Colon (tissue), 2 donors: ENCODE results near the gene NRXN3.
"Not testable (repeated sequence)": the region's sequence is repeated elsewhere in the genome, so short reads cannot be mapped to it uniquely, and the experiment has no call there.

Source experiments
- FAIRE-seq: peaks from 2 replicates; lab custom pipeline; 2012; peaks lifted over from hg19 to GRCh38; lab: Jason Lieb, UNC
- donor health status: control.
- donor health status: control.

The NRXN3 gene

DNA sequence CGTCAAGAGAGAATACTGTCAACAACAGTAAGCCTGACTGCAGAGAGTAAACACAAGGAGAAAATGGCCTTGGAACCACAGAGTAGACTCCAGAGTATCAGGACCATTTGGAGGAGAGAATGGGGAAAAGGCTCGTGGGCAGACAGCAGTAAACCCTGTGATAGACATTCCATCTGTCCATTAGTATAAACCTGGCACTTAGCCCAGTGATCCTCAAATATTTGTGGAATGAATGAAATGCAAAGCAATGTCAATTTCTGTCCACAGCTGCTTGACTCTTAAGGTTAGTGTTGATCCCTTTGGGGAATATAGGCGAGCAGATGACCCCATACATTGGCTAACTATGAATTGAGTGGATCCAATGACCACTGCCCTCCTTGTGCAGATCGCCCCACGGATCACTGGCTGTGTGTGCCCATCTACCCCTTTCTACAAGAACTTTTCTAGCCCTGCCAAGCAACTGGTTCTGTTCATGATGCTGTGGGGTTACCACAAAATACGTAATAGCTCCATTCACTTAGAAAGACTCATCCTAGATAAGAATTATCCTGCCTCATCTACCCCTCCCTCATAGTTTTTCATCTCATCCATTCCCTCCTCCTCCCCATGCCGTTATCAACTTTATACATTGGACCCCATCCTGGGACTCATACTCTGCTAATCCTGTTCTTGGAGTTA, 846.8 kb downstream of the NRXN3 start:
- FAIRE-seq, result no peak

- no peak for FAIRE-seq
These were observed 847.4 kb downstream of the NRXN3 start for GRCh38 chr14:79017561-79017960.

DNA sequence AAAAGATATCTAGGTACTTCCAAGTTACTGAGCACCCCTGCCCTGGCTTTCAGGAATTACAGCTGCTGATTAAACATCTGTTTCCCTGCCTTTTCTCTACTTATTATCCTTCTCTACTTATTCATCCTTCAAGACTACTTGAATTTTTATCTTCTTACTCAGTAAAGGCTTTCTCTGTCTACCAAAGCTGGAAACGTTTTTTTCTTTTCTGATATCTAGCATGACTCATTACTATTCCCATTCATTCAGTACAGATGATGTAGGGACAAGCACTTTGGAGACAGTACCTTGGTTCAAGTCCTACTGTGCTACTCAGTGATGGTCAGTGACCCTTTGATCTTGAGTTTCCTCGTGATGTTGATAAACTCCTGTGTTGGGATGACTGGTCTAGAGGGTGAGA, 848.7 kb downstream of the NRXN3 start:
- FAIRE-seq, result no peak

DNA sequence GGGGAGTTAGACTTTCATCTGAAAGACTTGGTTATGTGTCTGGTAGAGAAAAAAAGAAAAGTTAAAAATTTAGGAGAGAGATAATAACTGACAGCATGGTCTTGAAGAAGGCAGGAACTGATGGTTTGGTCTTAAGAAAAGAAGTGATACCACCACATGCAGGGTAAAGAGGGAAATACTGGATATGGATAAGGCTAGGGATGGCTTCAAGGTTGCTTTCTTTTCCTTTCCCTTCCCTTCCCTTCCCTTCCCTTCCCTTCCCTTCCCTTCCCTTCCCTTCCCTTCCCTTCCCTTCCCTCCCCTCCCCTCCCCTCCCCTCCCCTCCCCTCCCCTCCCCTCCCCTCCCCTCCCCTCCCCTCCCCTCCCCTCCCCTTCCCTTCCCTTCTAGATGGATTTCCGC, 849.7 kb downstream of the NRXN3 start:
- FAIRE-seq, result not testable (repeated sequence)

- FAIRE-seq, result no peak
These were observed 851.6 kb downstream of the NRXN3 start for GRCh38 chr14:79021766-79022165.

- no peak for FAIRE-seq
These were observed 857.0 kb downstream of the NRXN3 start for GRCh38 chr14:79027138-79027537.

DNA sequence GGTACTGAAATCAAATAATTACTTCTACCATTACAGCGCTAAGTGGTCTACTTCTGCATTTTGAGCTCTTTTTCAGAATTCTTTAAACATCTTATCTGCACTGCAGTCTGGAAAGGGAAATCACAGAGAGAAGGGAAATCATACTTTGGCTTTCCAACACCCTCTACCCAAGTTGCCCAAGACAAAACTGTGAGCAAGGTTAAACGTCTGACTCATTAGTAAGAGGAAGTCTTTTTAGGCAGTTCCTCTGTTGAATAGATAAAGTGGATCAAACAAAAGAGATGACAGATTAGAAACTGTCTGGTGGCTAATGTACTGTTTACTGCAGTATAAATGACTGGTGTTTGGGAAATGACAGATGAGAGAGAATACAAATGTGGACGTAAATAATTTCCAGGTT, 858.1 kb downstream of the NRXN3 start:
- no peak for FAIRE-seq

- FAIRE-seq, result no peak
These were observed 866.3 kb downstream of the NRXN3 start for GRCh38 chr14:79036441-79036840.

DNA sequence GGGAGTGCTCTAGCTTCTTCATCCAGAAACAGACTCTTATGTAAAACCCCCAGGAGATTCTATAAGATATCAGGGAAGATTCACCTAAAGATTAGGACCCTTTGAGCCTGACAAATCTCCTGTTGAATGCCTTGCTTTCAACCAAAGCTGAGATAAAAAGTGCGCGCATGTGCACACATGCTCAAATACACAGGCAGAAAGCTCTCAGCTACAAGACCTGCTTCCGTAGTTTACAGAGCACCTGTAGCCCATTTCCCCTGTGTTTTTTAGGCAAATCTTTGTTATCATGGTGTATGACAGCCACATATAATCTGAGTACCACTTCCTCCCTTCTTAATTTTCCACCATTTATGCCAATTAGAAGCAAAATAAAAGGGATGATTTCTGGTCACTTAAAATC, 866.9 kb downstream of the NRXN3 start:
- no peak for FAIRE-seq

DNA sequence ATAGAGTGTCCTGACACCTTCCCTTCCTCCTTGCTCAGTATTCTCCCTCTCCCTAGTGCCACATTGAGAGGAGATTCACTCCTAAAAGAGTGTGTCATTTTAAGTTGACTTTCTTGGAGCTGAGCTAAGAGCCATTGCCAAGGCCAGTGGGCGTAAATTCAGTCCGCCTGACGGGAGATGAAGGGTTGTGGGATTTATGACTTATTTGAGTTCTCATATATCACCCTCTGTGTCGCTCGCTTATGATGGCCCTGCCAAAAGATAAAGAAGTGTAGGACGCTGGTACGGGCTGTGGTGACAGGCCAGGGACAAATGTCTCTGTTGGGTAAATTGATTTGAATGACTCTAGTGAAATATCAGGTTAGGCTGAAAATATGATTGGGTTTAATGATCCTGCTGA, 867.4 kb downstream of the NRXN3 start:
- FAIRE-seq, result no peak

DNA sequence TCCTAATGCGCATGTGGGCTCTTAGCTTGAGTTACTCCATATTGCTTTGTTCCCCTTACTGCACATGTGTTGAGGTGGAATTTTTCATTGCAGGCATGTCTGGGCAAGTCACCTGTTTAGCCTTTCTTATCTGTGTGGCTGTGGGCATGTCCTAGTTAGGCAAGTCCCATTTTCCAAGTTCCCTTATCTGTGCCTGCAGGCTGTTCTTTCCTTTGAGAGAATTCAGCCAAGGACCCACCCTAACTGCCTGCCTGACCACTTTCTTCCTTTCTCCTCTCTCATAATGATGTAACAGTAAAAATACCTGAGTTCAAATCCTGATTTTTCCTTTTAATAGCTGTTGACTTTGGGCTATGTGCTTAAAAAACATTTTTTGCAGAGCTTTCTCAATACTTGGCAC, 870.6 kb downstream of the NRXN3 start:
- no peak for FAIRE-seq

DNA sequence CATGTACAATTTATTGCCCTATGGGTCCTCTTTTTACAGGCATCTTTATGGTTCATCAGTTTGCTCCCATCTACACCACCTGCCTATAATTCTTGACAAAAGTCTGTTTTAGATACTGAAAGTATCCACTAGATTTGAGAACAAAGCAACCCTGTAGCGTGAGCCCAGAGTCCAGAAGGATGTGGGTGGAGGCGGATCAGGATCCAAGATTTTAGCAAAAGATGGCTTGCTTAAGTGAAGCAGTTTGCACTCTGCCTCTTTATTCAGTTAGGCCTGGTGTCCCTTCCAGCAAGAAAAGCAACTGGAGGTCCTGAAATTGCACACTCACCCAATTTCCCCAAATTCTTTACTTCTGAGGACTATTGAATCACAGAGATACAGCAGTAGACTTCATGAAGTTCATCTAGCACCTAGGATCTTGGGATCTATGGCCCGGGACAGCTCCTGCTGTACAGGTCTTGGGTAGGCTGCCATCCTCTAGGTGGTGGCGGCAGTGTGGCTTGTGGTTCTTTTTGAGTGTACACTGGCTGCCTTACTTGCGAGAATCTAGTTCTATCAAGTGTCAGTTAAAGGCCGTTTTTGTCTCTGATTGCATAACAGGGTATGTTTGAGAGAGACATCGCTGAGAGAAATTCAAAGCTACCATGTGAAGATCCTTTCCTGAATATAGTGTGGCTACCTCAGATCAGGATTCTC, 873.2 kb downstream of the NRXN3 start:
- FAIRE-seq, result no peak

DNA sequence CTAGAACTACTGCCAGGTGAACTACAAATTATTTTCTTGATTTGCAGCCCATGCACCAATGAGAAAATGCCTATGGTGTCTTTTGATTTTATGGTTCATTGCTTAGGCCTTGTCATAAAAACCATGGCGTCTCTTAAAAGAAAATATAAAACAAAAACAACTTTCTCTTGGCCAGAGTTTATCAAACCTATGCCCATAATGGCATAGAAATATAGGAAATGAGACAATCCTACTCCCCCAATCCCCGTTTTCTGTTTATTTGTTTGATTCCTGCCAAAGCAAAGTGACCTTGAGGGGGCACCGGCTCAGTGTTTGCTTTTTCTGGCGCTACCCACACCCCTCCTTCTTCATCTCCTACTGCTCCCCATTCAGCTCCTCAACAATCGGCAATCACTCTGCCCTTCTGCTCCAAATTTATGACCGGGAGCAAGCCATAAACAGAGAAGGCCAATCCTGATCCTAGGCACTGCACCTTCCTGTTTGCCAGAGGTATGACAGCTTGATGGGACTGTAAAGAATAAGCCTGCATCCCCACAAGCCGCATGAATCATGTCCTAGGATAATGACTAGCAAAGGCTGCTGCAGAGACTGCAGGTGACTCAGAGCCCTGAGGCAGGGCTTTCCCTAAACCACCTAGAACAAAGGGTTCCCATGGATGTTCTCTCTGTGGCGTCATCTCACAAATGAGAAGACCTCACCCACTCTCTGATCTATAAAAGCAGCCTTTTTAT, 874.9 kb downstream of the NRXN3 start:
- FAIRE-seq, result no peak

DNA sequence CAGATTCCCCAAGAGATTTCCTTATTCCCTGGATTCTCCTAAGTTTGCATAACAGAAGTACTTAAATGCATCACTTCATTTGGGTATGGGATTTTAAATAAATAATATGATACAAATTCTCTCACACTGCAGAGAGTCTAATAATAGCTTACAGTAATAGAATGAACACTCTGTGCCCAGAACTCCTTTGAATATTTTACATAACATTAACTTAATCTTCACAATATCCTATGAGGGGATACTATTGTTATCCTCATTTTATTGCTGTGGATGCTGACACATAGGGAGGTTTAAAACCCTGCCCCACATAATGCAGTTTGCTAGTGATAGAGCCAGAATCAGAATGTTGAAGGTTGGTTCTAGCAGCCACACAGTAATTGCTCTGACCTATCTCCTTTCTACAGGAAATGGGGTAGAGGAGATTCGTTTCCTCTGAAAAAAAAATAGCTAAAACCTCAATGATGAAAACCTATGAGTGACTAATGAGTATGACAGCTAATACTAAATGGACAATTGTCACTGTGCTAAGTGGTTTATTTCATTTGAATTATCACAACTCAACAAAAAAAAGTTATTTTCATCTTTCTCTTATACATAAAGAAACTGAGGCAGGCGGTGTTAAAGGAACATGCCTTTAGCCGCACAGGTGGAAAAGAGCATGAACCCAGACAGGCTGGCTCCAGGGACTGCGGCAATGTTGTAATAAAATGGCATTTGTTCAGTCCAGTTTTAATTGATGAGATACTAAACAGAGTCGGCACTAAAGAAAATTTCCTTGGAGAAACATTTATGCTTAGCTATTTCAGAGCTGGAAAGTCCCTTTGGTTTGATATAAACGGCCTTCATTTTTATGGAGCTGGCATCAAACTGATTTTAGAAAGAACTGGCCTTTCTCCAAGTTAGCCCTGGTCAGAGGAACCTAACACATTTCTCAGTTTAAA, 880.9 kb downstream of the NRXN3 start:
- no peak for FAIRE-seq

GRCh38 chr14:79051742-79052141, 881.6 kb downstream of the NRXN3 start:
- FAIRE-seq, result no peak

- FAIRE-seq, result no peak
These were observed 886.7 kb downstream of the NRXN3 start for GRCh38 chr14:79056879-79057278.

DNA sequence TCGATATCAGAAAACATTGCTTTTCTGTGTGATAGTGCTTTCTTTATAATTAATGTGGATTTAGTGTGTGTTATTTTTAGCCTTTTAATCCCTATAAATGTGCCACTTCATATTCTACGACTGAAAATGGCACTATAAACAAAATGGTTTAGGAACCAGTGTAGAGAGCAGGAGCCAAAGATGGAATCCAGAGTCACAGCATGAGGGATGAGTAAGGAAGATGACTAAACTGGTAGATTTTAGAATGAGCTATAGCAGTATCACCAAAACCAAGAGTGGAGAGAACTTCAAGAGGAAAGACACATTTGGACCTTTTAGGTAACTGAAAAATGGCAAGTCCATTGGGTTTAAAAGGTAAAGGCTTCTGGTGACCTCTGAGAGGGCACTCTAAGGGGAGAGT, 887.2 kb downstream of the NRXN3 start:
- no peak for FAIRE-seq

DNA sequence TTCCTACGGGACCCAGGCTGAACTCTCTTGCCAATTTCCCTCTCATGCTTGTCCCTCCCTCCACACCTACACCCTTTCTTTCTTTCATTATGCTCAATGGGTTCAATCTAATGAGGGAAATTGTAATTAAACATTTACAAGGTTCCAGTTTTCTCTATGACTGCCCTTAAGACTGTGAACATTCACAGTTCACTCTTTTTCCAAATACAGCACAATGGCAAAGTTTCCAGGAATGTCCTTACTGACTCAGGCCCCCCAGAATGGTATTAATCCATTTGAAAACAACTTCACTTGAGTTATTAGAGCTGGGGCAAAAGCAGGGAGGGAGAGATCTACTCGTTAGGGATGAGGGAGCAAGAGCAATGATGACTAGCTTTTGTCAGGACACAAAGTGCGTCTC, 892.1 kb downstream of the NRXN3 start:
- FAIRE-seq, result no peak

- no peak for FAIRE-seq
These were observed 894.0 kb downstream of the NRXN3 start for GRCh38 chr14:79064214-79064613.

DNA sequence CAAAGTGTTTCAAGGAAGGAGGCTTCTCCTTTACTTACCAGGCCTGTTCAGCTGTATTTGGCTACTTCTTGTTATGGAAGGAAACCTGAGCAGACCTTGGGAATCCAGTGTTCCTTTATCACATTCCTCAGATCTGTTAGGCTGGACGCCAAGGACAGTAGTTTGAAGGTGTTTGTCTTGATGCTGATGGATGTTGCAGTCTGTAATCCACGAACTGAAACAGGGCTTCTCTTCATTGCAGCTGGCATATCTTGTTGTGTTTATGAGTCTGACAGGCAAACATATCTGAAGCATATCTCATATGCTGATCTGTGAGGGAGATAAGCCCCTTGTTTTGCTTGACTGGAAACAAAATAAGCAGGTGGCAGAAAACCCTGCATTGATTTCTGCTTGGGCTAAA, 904.3 kb downstream of the NRXN3 start:
- no peak for FAIRE-seq

DNA sequence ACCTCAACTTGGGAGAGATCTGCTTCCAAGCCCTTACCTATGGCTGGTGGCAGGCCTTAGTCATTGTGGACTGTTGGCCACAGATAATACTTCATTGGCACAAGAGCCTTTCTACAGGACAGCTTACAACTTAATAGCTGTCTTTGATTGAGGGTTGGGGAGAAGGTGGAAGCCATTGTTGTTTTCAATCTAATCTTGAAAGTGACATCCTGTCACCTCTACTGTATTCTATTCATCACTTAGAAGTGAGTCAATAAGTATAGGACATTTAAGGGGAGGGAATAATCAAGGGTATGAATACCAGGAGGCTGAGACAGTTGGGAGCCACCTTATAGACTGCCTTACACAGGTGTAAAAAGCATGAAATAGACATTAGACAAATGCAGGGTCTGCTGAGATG, 906.3 kb downstream of the NRXN3 start:
- no peak for FAIRE-seq

DNA sequence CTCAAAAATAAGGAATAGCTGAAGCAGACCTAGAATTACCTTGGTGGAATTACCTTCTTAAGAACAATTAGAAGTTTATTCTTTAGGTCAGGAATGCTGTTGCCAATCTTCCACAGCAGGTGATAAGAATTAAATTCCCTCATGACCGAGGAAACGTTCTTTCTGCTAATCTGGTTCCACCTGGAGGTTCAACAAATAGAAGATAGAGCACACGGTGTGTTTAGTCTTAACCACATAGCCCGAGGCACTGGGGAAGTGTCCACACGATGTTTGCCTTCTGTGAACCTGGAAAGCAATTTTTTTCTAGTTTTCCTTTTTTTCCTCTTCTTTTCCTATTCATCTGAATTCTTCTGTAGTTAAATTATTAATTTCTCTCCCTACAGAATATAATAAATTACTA, 906.9 kb downstream of the NRXN3 start:
- no peak for FAIRE-seq
